Activated naive CD4-positive, alpha-beta T cell treated with anti-CD3 and anti-CD28 coated beads for 36 hours (primary cell): ENCODE data around the gene PIP5K1B. TPM values are rescaled to one million over a fixed set of nuclear protein-coding genes. Genes with fewer than 3 reads are reported as not detected.
A peak's percentile ranks its signal among the peaks of the same experiment; 100 is the strongest.

Experiments used
- CTCF ChIA-PET: fragments of 350-600 bp; sonication (Branson Sonifier 250); formaldehyde crosslinking; loops from one replicate; lab custom pipeline; 2021; ENCODE audit warnings: antibody characterized with exemption; lab: Charles Lee
- DNase-seq: peaks from one replicate; pipeline ENCODE4 v3.0.0-alpha.2; 2020
- H3K27ac Mint-ChIP-seq: one replicate; pipeline ENCODE4 v1.8.0; 2021; ENCODE audit warnings: mild to moderate bottlenecking, mixed read lengths
- H3K27me3 Mint-ChIP-seq: one replicate; pipeline ENCODE4 v1.8.0; 2021; ENCODE audit warnings: low read depth, mixed read lengths
- H3K36me3 Mint-ChIP-seq: one replicate; pipeline ENCODE4 v1.8.0; 2021; ENCODE audit warnings: low read depth, mixed read lengths
- H3K4me1 Mint-ChIP-seq: one replicate; pipeline ENCODE4 v1.8.0; 2021; ENCODE audit warnings: low read depth, mixed read lengths
- H3K4me3 Mint-ChIP-seq: one replicate; pipeline ENCODE4 v1.8.0; 2021; ENCODE audit warnings: mild to moderate bottlenecking, moderate library complexity, mixed read lengths
- H3K9me3 Mint-ChIP-seq: one replicate; pipeline ENCODE4 v1.8.0; 2021; ENCODE audit warnings: mixed read lengths
- intact Hi-C: fragments of 100-400 bp; cut with micrococcal nuclease; formaldehyde crosslinking; loops from one replicate; pipeline ENCODE4 v1.15.1; 2023
- total RNA-seq, 2 experiments: library from RNA; stranded (reverse); gene quantifications; one replicate each; pipeline ENCODE4 v1.2.3, GENCODE V29; 2021

The PIP5K1B gene
- total RNA-seq, 2 experiments from 2014 or later: 0.38 to 0.42 TPM

DNA sequence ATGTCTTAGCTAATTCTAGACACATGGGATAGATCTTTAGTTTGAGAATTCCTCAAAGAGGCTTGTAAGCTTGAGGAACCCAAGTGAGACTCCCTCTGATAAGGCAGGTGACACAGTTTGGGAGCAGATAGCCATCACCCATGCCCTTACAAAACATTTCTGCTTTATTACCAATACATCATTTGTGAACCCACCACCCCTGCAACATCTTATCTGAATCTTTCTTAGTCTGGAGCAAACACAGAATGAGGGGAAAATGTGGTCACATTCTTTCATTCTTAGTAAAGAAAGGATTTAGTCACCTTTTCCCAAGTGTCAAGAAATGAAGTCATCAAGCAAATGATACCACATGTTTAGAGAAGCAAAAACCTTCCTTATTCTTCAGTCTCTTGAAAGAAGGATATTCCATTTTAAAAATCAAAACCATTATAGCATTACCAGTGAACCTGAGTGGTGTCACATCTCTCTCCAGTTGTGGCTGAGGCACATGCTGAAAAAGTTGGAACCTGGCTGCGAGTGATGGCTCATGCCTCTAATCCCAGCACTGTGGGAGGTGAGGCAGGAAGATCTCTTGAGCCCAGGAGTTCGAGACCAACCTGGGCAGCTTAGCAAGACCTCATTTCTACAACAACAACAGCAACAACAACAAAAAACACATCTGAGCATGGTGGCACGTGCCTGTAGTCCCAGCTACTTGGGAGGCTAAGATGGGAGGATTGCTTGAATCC lies 243.0 kb downstream of the PIP5K1B start:
- intact Hi-C loops: loop anchor here (1.0 to 5.0 kb wide), 8 partner anchors 26 to 261 kb away; partner anchors contain the start of genes PIP5K1B and TJP2
- H3K9me3 Mint-ChIP-seq: no peaks in the 10 kb centered on the region
- CTCF ChIA-PET: interaction anchor here (0.6 to 4.9 kb wide), 7 partner anchors 8 to 364 kb away, joined by 3 to 32 read pairs (median 5); no protein-coding TSS in a partner anchor
- no peak overlapping the region for H3K4me3 Mint-ChIP-seq
- H3K4me1 Mint-ChIP-seq: peaks cover 39% of the 10 kb centered on the region
- H3K27ac Mint-ChIP-seq: no peak overlapping the region
- no peak for DNase-seq
- peaks cover 4% of the 10 kb centered on the region for H3K27me3 Mint-ChIP-seq
- no peaks in the 10 kb centered on the region for H3K36me3 Mint-ChIP-seq

DNA sequence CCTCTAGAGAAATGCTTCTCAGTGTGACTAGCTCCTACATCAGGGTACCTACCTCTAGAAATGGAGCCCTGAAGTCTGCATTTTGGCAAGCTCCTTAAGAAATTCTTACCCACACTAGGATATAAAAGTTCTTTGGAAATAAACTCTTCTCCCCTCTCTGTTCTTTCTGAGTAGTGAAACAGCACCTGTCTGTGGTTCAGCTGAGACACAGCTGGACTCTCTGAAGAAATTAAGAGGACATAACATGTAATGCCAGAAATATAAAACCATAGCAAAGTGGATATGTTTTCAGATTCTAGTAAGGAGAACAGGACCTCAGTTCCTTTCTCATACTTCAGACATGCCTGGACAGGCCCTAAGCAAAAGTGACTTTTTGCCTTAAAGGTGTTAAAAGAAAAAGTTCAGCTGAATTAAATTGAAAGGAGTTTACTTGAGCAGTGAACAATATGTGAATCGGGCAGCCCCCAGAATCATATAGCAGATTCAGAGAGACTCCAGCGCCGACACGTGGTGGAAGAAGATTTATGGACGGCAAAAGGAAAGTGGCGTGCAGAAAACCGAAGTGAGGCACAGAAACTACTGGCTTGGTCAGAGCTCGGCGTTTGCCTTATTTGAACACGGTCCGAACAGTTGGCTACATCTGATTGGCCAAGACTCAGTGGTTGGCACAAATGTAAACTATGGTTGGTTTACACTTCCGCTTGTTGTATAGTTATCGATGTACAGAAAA lies 244.4 kb downstream of the PIP5K1B start:
- Mint-ChIP-seq H3K27me3 (peaks cover 4% of the 10 kb centered on the region), H3K4me3 (no peak overlapping the region), H3K4me1 (peaks cover 40% of the 10 kb centered on the region), H3K27ac (peak overlapping the region; percentile 7), H3K36me3 (no peaks in the 10 kb centered on the region), H3K9me3 (no peaks in the 10 kb centered on the region)
- CTCF ChIA-PET: interaction anchor here (0.6 to 4.9 kb wide), 17 partner anchors 9 to 408 kb away, joined by 3 to 32 read pairs (median 4); no protein-coding TSS in a partner anchor
- intact Hi-C loops: loop anchor here (1.0 to 5.0 kb wide), 7 partner anchors 50 to 365 kb away; partner anchors contain the start of genes PIP5K1B and TJP2
- DNase-seq: peak; percentile 64

DNA sequence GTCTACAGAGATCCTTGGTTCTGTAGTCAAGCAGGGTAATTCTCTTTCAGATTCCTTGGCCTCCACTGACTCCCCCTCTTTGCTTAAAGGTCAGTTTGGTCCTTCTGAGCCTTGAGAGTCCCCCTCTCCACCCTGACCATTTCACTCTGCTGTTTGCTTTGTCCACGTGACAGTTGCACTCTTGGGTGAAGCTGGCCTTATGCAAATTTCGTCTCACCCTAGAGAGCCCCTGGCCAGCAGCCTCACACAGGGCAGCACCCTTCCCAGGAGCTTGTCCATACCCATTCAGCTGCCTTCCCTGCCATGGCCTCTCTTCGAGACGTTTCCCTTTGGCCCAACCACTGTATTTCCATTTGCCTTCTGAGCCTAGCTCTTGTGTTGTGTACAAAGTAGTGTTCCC lies 245.1 kb downstream of the PIP5K1B start:
- Mint-ChIP-seq H3K27ac (no peak overlapping the region), H3K4me3 (no peak overlapping the region), H3K36me3 (no peaks in the 10 kb centered on the region), H3K27me3 (peaks cover 4% of the 10 kb centered on the region), H3K9me3 (no peaks in the 10 kb centered on the region), H3K4me1 (peaks cover 46% of the 10 kb centered on the region)
- CTCF ChIA-PET: interaction anchor here (0.7 to 4.9 kb wide), 10 partner anchors 25 to 409 kb away, joined by 3 to 32 read pairs (median 8); no protein-coding TSS in a partner anchor
- intact Hi-C loops: no loop called here
- no peak for DNase-seq

DNA sequence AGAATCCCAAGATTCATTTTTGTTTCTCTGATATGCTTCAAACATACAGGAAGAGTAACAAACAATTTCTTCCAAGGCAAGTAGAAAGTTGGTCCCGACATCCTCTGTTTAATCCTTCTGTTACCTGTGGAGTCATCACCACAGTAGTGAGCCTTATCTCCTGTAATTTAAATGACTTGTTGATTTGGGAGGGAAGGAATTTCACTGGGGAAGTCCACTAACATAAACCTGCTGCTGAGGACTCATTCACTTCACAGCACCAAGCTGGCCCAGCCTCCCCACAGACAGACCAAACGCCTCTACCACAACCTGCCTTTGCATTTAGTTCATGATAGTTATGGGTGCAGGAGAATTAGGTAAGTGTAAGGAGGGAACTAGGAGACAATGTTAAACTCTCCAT lies 245.6 kb downstream of the PIP5K1B start:
- intact Hi-C loops: no loop called here
- CTCF ChIA-PET: interaction anchor here (1.0 to 4.9 kb wide), 6 partner anchors 24 to 370 kb away, joined by 3 to 32 read pairs (median 14); no protein-coding TSS in a partner anchor
- no peak overlapping the region for H3K27ac Mint-ChIP-seq
- peaks cover 4% of the 10 kb centered on the region for H3K27me3 Mint-ChIP-seq
- DNase-seq: no peak
- H3K36me3 Mint-ChIP-seq: no peaks in the 10 kb centered on the region
- H3K9me3 Mint-ChIP-seq: no peaks in the 10 kb centered on the region
- no peak overlapping the region for H3K4me3 Mint-ChIP-seq
- H3K4me1 Mint-ChIP-seq: peaks cover 49% of the 10 kb centered on the region

DNA sequence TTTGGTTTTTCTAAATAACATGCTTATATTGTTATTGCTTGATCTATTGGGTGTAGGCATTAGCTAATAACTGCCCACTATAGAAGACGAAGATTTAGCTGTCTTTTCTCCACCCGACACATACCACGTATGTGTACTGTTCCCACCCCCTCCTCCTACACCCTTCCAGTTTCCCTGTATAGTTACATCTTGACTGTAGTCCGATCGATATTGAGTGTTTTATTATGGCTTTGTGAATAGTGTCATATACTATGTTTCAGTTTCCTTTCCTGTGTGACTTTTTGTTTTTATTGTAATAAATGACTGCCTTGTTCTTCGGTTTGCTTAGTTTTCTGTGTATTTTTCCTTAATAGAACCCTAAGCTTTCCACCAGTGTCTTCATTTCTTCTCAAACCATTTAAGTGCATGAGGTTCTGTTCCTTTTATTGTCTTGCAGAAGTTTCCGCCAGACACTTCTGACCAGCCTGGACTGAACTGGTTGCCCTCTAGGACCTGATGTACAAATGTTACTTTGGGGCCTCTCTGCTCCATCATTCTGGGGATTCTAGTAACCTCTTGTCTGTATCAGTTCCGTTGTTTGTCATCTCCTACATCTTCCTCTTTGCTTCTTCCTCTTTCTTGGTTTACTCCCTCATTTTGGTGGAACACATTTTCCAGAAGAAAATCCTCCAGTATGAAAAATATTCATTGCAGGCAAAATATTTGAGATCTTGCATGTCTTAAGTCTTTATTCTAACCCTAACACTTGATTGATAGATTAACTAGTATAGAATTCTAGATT lies 247.0 kb downstream of the PIP5K1B start:
- no peak overlapping the region for H3K4me3 Mint-ChIP-seq
- H3K9me3 Mint-ChIP-seq: peaks cover 3% of the 10 kb centered on the region
- CTCF ChIA-PET: interaction anchor here (0.9 to 4.9 kb wide), 5 partner anchors 22 to 392 kb away, joined by 3 to 28 read pairs (median 5); no protein-coding TSS in a partner anchor
- H3K27me3 Mint-ChIP-seq: peaks cover 2% of the 10 kb centered on the region
- intact Hi-C loops: no loop called here
- no peak overlapping the region for H3K27ac Mint-ChIP-seq
- H3K4me1 Mint-ChIP-seq: peaks cover 47% of the 10 kb centered on the region
- H3K36me3 Mint-ChIP-seq: no peaks in the 10 kb centered on the region
- no peak for DNase-seq

DNA sequence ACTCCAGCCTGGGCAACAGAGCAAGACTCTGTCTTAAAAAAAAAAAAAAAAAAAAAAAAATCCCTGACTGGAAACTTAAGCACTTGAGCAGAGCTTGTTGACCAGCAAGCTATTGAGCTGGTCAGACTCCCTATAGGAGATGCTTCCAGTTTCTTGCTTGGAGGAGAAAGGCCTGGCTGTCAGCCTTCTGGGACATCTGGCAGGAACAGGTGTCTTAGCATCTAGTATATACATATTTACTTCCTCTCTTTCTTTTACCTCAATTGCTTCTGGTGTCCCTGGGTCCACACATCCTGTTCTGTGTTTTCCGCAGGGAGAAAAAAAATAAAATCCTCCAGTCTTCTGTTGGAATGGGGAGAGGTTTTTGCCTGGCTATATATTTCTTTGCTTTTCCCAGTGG lies 248.7 kb downstream of the PIP5K1B start:
- intact Hi-C loops: no loop called here
- no peak for DNase-seq
- no peak overlapping the region for H3K27ac Mint-ChIP-seq
- peaks cover 31% of the 10 kb centered on the region for H3K4me1 Mint-ChIP-seq
- no peak overlapping the region for H3K4me3 Mint-ChIP-seq
- H3K27me3 Mint-ChIP-seq: peaks cover 2% of the 10 kb centered on the region
- H3K9me3 Mint-ChIP-seq: peaks cover 4% of the 10 kb centered on the region
- no peaks in the 10 kb centered on the region for H3K36me3 Mint-ChIP-seq
- CTCF ChIA-PET: interaction anchor here (0.6 kb wide), 1 partner anchor 57 kb away, joined by 4 read pairs; no protein-coding TSS in a partner anchor

DNA sequence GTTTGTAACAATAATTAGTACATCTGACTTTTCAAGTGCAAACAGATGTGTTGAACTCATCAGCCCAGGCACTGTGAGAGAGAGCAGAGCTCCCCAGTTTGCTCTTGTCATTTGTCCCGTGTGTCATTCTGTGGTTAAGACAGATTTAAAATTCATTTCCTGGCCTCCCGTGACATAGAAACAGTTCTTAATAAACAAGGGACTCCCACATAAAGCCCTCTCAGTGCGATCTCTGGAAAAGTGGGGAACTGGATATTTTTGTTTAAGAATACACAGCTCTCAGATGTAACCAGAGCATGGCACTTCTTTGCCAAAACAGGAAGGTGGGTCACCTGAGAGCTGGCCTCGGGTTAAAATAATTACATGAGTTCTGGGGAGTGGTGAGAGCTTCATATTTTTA lies 250.3 kb downstream of the PIP5K1B start:
- no peaks in the 10 kb centered on the region for H3K36me3 Mint-ChIP-seq
- H3K27me3 Mint-ChIP-seq: peaks cover 2% of the 10 kb centered on the region
- no peak overlapping the region for H3K4me3 Mint-ChIP-seq
- H3K9me3 Mint-ChIP-seq: peaks cover 4% of the 10 kb centered on the region
- peaks cover 21% of the 10 kb centered on the region for H3K4me1 Mint-ChIP-seq
- DNase-seq: peak; percentile 25
- intact Hi-C loops: loop anchor here (1.0 kb wide), 1 partner anchor 19 kb away; no protein-coding TSS in a partner anchor
- no peak overlapping the region for H3K27ac Mint-ChIP-seq
- CTCF ChIA-PET: interaction anchor here (0.6 to 1.6 kb wide), 3 partner anchors 42 to 115 kb away, joined by 3 to 5 read pairs (median 5); no protein-coding TSS in a partner anchor

DNA sequence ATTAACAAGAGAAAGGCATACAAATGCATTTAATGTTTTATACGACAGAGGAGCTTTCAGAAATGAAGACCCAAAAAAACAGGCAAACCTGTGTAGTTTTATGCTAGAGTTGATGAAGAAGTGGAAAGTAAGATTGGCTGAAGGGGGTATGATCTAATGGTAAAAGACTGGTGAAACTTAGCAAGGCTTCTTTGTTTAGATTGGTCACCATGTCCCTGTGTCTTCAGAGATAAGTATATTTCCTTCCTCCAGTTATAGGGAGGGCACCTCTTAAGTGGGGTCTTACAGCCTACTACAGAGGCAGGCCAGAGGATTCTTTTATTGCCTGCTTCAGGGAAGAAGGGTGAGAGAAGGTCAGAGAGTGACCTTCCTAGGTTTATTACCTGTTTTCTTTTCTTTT lies 252.4 kb downstream of the PIP5K1B start:
- DNase-seq: no peak
- Mint-ChIP-seq H3K9me3 (peaks cover 4% of the 10 kb centered on the region), H3K4me1 (peaks cover 13% of the 10 kb centered on the region), H3K36me3 (no peaks in the 10 kb centered on the region), H3K4me3 (no peak overlapping the region), H3K27me3 (peaks cover 5% of the 10 kb centered on the region), H3K27ac (no peak overlapping the region)
- intact Hi-C loops: no loop called here
- CTCF ChIA-PET: interaction anchor here (0.9 to 1.3 kb wide), 2 partner anchors 12 to 42 kb away, joined by 3 read pairs; no protein-coding TSS in a partner anchor

DNA sequence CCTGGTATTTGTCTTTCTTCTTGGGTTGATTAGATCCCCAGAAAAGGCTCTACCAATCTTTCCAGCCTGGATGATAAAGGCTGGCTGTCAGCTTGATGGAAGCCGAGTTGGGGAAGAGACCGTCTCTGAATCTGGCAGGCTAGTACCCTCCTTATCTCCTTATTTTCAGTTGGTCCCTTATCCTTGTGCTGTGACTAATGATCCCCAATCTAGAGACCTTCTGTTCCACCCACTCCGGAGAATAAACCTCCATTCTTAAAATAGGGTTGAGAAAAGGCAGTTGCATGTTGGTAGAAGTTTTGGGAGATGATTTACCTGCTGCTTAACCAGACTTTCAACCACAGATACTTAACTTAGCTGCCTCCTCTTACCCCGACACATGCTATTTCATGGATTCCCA lies 256.5 kb downstream of the PIP5K1B start:
- Mint-ChIP-seq H3K27me3 (peaks cover 5% of the 10 kb centered on the region), H3K4me1 (no peaks in the 10 kb centered on the region), H3K4me3 (no peak overlapping the region), H3K36me3 (no peaks in the 10 kb centered on the region), H3K9me3 (peaks cover 4% of the 10 kb centered on the region), H3K27ac (no peak overlapping the region)
- intact Hi-C loops: no loop called here
- no peak for DNase-seq
- CTCF ChIA-PET: no interaction called here

DNA sequence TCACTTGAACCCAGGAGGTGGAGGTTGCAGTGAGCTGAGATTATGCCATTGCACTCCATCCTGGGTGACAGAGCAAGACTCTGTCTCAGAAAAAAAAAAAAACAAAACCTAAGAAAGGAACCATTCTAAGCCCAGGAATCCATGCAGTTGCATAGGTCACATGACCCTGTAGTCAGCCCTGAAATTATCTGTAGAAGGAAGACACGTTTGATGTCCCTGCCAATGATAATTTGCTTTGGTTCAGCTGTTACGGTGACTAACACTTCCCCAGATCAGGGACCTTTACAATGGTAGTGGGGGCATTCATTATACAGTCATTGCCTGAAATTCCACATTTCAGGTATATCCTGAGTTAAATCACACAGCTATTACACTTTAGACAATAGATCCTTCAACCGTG lies 258.4 kb downstream of the PIP5K1B start:
- H3K4me1 Mint-ChIP-seq: no peaks in the 10 kb centered on the region
- peaks cover 5% of the 10 kb centered on the region for H3K27me3 Mint-ChIP-seq
- no peaks in the 10 kb centered on the region for H3K9me3 Mint-ChIP-seq
- no peak overlapping the region for H3K4me3 Mint-ChIP-seq
- no peak for DNase-seq
- no peak overlapping the region for H3K27ac Mint-ChIP-seq
- no peaks in the 10 kb centered on the region for H3K36me3 Mint-ChIP-seq
- CTCF ChIA-PET: interaction anchor here (1.1 to 2.2 kb wide), 6 partner anchors 10 to 184 kb away, joined by 3 to 6 read pairs (median 4); a partner anchor contains a TSS
- intact Hi-C loops: no loop called here

DNA sequence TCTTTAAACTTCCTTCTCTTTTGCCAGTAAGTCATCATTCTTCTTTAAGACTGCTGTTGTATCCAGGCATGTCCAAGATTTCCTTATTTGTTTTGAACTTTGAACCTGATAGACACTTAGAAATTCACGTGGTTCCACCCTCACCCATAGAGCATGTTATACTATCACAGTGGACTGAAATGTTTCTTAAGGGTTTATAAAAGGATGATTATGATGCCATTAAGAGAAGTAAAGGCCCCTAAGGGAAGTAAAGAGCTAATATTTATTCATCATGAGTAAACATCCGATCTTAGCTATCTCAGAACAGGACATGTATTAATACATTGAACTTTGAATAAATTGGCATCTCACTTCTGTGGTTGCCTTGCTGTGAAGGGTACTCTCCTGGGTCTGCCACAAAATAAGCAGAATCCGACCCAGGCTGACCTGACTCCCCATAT lies 259.1 kb downstream of the PIP5K1B start:
- Mint-ChIP-seq H3K4me1 (no peaks in the 10 kb centered on the region), H3K27ac (no peak overlapping the region), H3K27me3 (peaks cover 5% of the 10 kb centered on the region), H3K9me3 (no peaks in the 10 kb centered on the region), H3K4me3 (no peak overlapping the region), H3K36me3 (no peaks in the 10 kb centered on the region)
- intact Hi-C loops: no loop called here
- DNase-seq: no peak
- CTCF ChIA-PET: interaction anchor here (0.7 to 2.2 kb wide), 8 partner anchors 9 to 184 kb away, joined by 3 to 6 read pairs (median 4); a partner anchor contains a TSS
